ENCODE data around the gene MTMR12. TPM values are rescaled to one million over a fixed set of nuclear protein-coding genes. Genes with fewer than 3 reads are reported as not detected.
"Not testable (repeated sequence)": the region's sequence is repeated elsewhere in the genome, so short reads cannot be mapped to it uniquely, and the experiment has no call there.

The MTMR12 gene
- total and polyA plus RNA-seq, 4 donors, result 7.8 to 43.3 (median 23.8) TPM

DNA sequence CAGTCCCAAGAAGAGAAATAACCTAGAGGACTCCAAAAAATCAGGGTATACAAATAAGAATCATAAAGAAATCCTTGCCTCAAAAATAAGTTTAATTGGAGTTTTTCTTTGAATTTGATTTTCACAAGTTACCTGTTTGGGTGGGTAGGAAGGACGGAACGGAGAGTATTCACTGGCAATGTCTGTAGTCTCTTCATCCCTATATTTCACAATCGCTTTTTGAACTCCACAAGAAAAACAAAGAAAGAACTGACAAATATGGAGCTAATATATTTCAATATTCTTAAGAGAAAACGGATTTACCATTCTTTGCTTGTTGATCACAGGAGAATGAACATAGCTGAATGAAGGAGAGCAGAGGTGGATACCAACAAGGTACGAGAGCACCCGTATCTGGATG is 30.1 kb downstream of the MTMR12 start:
- Histone ChIP-seq H3K4me1 (ENCODE audit: control insufficient read depth in 5 of 5, insufficient read depth in 5 of 5, low read length in 5 of 5) (peaks cover 0 to 9% (median 0%) of the 10 kb centered on the region in 5 donors), H3K27me3 (ENCODE audit: control insufficient read depth in 3 of 3, insufficient read depth in 3 of 3, low read length in 2 of 3) (no peaks in the 10 kb centered on the region), H3K9ac (ENCODE audit: insufficient read depth in 1 of 2, low read length in 2 of 2) (no peak overlapping the region), H3K9me3 (ENCODE audit: control insufficient read depth in 4 of 4, insufficient read depth in 3 of 4, low read length in 3 of 4) (no peaks in the 10 kb centered on the region), H3K4me3 (no peak overlapping the region), H3K27ac (ENCODE audit: low read depth in 1 of 2, low read length in 1 of 2) (no peak overlapping the region), H3K36me3 (ENCODE audit: control insufficient read depth in 4 of 4, insufficient read depth in 4 of 4, low read length in 4 of 4) (peaks cover 0 to 3% (median 0%) of the 10 kb centered on the region in 4 donors)
- TF ChIP-seq, protein P1, sequence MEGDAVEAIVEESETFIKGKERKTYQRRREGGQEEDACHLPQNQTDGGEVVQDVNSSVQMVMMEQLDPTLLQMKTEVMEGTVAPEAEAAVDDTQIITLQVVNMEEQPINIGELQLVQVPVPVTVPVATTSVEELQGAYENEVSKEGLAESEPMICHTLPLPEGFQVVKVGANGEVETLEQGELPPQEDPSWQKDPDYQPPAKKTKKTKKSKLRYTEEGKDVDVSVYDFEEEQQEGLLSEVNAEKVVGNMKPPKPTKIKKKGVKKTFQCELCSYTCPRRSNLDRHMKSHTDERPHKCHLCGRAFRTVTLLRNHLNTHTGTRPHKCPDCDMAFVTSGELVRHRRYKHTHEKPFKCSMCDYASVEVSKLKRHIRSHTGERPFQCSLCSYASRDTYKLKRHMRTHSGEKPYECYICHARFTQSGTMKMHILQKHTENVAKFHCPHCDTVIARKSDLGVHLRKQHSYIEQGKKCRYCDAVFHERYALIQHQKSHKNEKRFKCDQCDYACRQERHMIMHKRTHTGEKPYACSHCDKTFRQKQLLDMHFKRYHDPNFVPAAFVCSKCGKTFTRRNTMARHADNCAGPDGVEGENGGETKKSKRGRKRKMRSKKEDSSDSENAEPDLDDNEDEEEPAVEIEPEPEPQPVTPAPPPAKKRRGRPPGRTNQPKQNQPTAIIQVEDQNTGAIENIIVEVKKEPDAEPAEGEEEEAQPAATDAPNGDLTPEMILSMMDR (IDR thresholded peaks at IDR 0.05; ENCODE audit: control extremely low read depth, extremely low read depth), result no peak
- 96 to 97% methylated on average over 6 of the region's 6 CpGs for WGBS, 2 donors
- DNase-seq (no peak), ATAC-seq (ENCODE audit: insufficient read depth, low FRiP score) (no peak)

DNA sequence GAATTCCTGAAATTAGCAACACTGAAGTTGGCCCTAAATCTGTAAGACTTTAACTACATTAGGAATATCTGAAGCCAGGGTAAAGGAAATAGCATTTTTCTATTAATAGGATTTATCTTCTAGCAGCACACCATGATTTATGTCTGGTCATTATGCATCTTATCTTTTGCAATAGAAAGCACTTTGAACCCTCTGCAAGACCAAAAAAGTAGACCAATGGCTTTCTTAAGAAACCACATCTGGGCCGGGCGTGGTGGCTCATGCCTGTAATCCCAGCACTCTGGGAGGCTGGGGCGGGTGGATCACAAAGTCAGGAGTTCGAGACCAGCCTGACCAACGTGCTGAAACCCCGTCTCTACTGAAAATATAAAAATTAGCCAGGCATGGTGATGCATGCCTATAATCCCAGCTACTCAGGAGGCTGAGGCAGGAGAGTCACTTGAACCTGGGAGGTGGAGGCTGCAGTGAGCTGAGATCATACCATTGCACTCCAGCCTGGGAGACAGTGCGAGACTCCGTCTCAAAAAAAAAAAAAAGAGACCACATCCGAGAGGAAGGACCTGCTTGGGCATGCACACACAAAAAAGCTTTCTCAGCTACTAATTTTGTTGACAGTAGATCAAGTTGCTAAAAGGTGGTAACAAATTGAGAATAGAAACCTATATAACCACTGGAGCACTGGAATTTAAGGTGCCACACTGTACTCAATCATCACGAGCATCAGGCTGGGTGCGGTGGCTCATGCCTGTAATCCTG is 31.2 kb downstream of the MTMR12 start:
- H3K36me3 ChIP-seq (ENCODE audit: control insufficient read depth in 4 of 4, insufficient read depth in 4 of 4, low read length in 4 of 4); H3K9me3 ChIP-seq (ENCODE audit: control insufficient read depth in 4 of 4, insufficient read depth in 3 of 4, low read length in 3 of 4); H3K4me3 ChIP-seq; ATAC-seq (ENCODE audit: insufficient read depth, low FRiP score); H3K27me3 ChIP-seq (ENCODE audit: control insufficient read depth in 3 of 3, insufficient read depth in 3 of 3, low read length in 2 of 3); H3K27ac ChIP-seq (ENCODE audit: low read depth in 1 of 2, low read length in 1 of 2); H3K9ac ChIP-seq (ENCODE audit: insufficient read depth in 1 of 2, low read length in 2 of 2); DNase-seq: not testable (repeated sequence)
- 95 to 97% methylated on average over 11 of the region's 11 CpGs for WGBS, 2 donors
- H3K4me1 ChIP-seq (ENCODE audit: control insufficient read depth in 5 of 5, insufficient read depth in 5 of 5, low read length in 5 of 5), result peaks cover 0 to 13% (median 0%) of the 10 kb centered on the region in 5 donors

DNA sequence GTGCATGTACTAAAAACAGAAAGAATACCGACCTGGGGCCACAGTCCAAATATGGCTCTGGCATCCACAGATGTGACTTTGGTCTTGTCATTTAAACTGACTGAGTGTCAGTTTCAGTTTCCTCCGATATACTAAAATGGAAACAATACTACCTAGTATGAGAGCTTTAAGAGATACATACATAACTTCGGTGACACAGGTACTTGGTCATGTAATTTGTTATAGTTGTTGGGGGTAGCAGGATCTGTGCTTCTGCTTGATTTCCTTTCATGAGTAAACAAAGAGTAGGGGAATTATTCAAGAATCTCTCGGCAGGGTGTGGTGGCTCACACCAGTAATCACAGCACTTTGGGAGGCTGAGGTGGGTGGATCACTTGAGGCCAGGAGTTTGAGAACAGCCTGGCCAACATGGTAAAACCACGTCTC is 32.1 kb downstream of the MTMR12 start:
- Histone ChIP-seq H3K9me3 (ENCODE audit: control insufficient read depth in 4 of 4, insufficient read depth in 3 of 4, low read length in 3 of 4) (no peaks in the 10 kb centered on the region), H3K36me3 (ENCODE audit: control insufficient read depth in 4 of 4, insufficient read depth in 4 of 4, low read length in 4 of 4) (no peaks in the 10 kb centered on the region), H3K27me3 (ENCODE audit: control insufficient read depth in 3 of 3, insufficient read depth in 3 of 3, low read length in 2 of 3) (no peaks in the 10 kb centered on the region), H3K9ac (ENCODE audit: insufficient read depth in 1 of 2, low read length in 2 of 2) (no peak overlapping the region), H3K27ac (ENCODE audit: low read depth in 1 of 2, low read length in 1 of 2) (no peak overlapping the region), H3K4me3 (no peak overlapping the region), H3K4me1 (ENCODE audit: control insufficient read depth in 5 of 5, insufficient read depth in 5 of 5, low read length in 5 of 5) (peaks cover 0 to 17% (median 2%) of the 10 kb centered on the region in 5 donors)
- DNase-seq (no peak), ATAC-seq (ENCODE audit: insufficient read depth, low FRiP score) (no peak)
- TF ChIP-seq, protein P1 (IDR thresholded peaks at IDR 0.05; ENCODE audit: control extremely low read depth, extremely low read depth), result no peak
- WGBS, 2 donors, result 74 to 85% methylated on average over 5 of the region's 5 CpGs

DNA sequence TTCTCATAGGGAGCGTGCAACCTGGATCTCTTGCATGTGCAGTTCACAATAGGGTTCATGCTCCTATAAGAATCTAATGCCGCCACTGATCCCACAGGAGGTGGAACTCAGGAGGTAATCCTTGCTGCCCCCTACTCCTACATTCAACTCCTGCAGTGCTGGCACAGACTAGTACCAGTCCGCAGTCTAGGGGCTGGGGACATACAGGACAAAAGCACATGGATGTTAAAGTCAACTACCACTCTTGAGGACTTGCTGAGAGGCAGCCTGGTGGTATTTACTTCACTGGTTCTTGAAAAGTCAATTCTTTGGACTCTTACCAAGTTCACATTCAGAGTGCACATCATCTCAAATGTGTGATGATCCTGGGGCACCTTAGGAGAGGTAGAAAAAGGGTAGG is 33.0 kb downstream of the MTMR12 start:
- WGBS, 2 donors, result 92 to 97% methylated on average over 3 of the region's 3 CpGs
- peaks cover 2 to 17% (median 9%) of the 10 kb centered on the region in 5 donors for H3K4me1 ChIP-seq (ENCODE audit: control insufficient read depth in 5 of 5, insufficient read depth in 5 of 5, low read length in 5 of 5)
- ATAC-seq (ENCODE audit: insufficient read depth, low FRiP score), result no peak
- TF ChIP-seq, protein P1 (IDR thresholded peaks at IDR 0.05; ENCODE audit: control extremely low read depth, extremely low read depth), result no peak
- H3K9ac ChIP-seq (ENCODE audit: insufficient read depth in 1 of 2, low read length in 2 of 2), result no peak overlapping the region
- no peaks in the 10 kb centered on the region for H3K27me3 ChIP-seq (ENCODE audit: control insufficient read depth in 3 of 3, insufficient read depth in 3 of 3, low read length in 2 of 3)
- no peaks in the 10 kb centered on the region for H3K9me3 ChIP-seq (ENCODE audit: control insufficient read depth in 4 of 4, insufficient read depth in 3 of 4, low read length in 3 of 4)
- no peaks in the 10 kb centered on the region for H3K36me3 ChIP-seq (ENCODE audit: control insufficient read depth in 4 of 4, insufficient read depth in 4 of 4, low read length in 4 of 4)
- no peak for DNase-seq
- H3K4me3 ChIP-seq, result no peak overlapping the region
- no peak overlapping the region for H3K27ac ChIP-seq (ENCODE audit: low read depth in 1 of 2, low read length in 1 of 2)
